ENCODE measurements around the gene UCHL1.
"Not testable (repeated sequence)": the region's sequence is repeated elsewhere in the genome, so short reads cannot be mapped to it uniquely, and the experiment has no call there.

UCHL1 gene

DNA sequence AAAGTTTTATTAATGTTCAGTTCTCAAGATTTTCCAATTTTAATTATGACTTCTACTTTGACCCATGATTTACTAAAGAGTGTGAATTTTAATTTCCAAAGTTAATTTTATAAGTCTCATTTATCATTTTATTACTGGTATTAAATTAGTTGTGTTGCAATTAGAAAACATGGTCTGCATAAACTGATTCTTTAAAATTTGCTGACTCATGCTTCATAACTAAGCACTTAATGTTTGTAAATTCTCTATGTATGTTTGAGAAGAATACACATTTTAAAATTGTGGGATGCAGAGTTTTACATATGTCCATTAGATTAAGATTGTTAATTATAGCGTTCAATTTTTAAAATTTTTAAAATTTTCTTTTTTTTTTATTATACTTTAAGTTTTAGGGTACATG is 20.2 kb upstream of the UCHL1 start:
- DNase-seq (ENCODE audit: low spot score): no peak

DNA sequence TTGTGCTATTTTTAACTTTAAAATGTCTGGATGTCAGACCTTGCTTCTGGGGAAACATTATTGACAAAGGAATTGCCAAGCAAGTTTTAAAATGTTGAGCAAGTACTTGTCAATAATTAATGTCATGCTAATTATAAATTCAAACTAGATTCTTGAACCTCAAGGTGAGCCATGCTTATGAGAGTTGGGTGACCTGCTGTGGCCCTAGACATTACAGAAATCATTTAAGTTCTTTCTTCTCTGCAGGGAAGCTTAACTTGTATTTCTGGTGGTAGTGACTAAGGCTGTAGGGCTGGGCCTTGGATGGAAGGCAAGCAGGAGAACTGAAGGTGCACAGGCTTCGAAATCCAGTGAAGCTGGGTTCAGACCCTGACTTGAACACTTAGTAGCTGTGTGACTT is 14.8 kb upstream of the UCHL1 start:
- DNase-seq (ENCODE audit: low spot score): no peak

DNA sequence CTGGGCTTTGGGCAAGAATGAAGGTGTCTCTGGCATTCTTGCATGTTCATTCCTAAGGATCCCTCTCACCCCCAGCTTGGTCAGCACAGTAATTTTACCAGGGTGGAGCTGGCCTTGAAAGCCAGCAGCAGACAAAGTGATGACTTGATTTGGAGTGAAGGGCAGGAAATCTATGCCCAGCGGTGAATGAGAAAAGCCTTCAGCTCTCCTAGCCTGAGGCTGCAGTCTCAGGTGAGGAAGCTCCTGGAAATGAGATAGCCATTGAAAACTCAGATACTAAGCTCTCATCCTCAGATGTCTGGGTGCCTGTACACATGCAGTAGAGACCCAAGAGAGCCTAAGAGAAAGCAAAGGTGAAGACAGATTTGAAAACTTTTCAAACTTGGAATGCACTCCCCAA is 10.7 kb upstream of the UCHL1 start:
- DNase-seq (ENCODE audit: low spot score): no peak

DNA sequence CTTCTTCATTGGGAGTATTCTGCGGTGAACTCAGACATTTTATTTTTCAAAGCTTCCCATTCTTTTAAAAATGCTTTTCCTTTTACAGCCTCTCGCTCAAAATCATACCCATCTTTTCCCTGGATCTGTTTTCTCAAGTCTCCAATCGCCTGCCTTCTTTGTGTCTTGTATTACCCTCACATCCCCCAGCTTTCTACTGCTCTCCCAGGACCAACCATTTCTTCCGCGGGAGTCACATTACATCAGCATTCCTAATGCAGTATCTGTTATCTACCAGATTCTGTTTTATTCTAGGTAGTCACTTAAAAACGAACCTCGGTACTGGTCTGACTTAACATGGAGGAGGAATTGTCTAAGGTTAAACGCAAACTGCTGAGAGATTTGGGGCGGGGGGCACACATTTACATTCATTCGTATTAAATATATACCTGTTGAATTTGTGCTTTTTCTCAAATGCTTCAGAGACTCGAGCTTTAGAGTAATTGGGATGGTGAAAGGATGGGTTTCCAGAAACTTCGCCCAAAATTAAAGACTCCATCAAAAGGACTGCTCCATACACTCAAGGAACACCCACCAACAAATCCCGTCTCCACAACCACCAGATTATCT is 493 bp upstream of the UCHL1 start:
- no peak for DNase-seq (ENCODE audit: low spot score)

DNA sequence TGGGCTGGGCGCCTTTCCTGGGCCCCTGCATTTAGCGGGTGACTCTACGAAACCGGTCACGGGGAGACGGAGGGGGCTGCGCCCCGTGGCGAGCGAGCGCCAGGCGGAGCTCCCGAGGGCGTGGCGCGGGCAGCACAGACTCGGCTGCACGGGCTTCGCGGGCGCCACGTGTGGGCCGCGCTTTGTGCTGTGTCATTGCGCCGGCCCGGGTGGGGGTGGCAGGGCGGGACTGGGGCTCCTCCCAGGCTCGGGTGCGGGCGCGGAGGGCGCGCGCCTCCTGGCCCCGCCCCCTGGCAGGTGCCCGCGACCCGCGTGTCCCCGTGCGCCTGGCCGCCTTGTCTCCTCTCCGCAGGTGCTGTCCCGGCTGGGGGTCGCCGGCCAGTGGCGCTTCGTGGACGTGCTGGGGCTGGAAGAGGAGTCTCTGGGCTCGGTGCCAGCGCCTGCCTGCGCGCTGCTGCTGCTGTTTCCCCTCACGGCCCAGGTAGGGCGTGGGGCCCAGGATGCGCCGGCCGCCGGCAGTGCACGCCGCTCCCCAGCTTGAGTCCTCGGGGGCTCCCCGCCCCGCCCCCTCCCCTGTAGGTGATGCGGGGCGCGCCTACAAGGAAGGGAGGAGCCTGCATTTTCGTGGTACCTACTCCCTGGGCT is 651 bp downstream of the UCHL1 start:
- peak; percentile 2 for DNase-seq (ENCODE audit: low spot score)

DNA sequence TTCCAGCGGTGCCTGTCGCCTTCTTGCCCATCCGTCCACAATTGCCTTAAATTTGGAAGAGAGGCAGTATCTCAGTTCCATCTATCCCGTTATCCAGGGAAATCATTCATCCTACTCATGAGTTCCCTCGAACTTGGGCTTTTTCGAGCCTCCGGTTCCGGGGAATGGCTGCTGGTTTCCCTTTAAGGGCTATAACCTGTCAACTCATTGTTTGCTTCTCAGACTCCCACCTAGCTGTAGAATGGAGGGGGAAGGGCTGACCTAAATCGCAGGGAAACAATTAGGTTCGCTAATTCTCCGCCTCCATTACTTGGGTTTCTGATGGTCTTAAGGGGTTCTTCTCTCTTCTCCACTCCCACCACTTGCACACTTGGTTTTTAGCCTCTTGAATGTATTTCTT is 1.2 kb downstream of the UCHL1 start:
- DNase-seq (ENCODE audit: low spot score): no peak

DNA sequence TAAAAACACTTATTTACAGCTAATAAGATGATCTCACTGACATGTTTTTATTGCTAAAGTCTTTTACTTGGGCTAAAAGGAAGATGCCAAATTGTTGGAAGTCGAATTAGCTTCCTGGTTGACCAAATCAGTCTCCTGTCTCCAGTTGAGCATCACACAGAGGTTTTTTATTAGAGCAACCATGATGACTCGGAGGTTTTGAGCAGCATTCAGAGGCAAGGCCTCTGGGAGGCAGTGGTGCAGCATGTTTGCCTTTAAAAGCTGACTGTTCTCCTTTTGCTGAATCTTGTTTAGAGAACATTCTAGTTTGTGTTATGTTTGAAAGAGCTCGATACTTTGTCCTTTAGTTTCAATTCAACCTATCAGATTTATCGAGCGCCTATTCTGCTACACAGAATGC is 2.1 kb downstream of the UCHL1 start:
- DNase-seq (ENCODE audit: low spot score): peak; percentile 45

DNA sequence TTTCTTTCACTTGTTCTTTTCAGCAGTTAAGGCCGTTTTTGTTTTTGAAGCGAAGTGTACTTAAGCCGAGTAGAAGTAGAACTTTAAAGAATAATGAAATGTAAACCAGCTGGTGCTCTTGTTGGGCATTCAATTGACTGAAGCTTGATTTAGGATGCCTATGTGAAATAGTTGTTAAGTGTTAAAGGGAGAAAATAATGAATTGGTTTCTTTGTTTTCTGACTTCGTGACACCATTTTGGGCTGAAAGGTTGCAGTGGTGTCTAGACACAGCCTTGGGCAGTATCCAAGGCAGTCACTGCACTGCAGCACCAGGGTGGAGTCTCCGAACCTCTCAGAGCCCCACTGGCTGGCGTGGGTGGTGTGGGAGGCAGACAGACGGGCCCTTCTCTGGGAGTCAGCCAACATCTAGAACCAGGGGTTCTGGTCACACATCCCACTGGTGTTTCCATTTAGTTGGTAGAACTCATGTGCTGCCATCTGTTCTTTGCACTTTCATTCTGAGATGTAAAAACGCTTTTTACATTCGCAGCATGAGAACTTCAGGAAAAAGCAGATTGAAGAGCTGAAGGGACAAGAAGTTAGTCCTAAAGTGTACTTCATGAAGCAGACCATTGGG is 3.5 kb downstream of the UCHL1 start:
- no peak for DNase-seq (ENCODE audit: low spot score)

DNA sequence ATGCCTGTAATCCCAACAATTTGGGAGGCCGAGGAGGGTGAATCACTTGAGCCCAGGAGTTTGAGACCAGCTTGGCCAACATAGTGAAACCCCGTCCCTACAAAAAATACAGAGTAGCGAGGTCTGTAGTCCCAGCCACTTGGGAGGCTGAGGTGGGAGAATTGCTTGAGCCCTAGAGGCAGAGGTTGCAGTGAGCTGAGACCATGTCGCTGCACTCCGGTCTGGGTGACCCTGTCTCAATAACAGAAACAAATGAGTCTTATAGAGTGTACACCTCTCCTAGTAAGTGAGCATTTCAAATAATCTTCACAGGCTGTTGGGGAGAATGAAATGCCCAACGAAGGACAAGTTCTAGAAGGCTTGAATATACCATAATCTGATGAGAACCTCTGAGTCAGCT is 5.5 kb downstream of the UCHL1 start:
- DNase-seq (ENCODE audit: low spot score): no peak

DNA sequence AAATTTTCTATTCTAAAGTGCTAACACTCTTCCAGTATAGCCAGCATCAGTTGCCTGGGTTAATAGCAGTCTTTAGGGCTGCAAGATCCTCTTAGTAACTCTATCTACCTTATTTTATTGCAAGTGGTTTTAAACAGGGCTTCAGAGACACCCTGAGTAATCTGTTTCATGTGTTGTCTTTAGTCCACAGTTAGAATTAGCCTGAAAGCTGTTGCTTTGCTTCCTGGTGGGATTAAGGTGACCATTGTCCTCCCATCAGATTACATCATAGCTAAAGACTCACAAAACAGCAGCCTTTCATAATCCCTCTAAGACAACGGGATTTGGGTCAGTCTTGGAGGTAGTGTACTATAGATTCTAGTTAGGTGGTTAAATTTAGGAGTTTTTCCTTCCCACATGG is 7.5 kb downstream of the UCHL1 start:
- DNase-seq (ENCODE audit: low spot score): no peak

DNA sequence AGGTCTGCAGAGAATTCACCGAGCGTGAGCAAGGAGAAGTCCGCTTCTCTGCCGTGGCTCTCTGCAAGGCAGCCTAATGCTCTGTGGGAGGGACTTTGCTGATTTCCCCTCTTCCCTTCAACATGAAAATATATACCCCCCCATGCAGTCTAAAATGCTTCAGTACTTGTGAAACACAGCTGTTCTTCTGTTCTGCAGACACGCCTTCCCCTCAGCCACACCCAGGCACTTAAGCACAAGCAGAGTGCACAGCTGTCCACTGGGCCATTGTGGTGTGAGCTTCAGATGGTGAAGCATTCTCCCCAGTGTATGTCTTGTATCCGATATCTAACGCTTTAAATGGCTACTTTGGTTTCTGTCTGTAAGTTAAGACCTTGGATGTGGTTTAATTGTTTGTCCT is 11.3 kb downstream of the UCHL1 start:
- DNase-seq (ENCODE audit: low spot score): peak; percentile 22

DNA sequence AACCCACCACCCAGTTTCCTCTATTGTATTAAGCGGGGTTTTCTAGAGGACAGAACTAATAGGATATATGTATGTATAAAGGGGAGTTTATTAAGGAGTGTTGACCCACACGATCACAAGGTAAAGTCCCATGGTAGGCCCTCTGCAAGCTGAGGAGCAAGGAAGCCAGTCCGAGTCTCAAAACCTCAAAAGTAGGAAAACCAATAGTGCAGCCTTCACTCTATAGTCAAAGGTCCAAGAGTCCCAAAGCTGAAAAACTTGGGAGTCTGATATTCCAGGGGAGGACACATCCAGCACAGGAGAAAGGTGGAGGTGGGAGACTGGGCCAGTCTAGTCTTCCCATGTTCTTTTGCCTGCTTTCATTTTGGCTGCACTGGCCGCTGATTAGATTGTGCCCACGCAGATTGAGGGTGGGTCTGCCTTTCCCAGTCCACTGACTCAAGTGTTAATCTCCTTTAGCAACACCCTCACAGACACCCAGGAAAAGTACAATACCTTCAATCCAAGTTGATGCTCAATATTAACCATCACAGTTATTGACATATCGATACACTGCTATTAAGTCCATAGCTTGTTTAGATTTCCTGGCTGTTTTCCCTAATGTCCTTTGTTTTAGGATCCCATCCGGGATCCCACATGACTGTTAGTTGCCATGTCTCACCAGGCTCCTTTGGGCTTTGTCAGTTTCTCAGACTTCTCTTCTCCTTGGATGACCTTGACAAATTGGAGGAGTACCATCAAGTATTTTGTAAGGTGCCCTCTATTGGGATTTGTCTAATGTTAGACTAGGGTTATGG is 12.2 kb downstream of the UCHL1 start:
- no peak for DNase-seq (ENCODE audit: low spot score)

DNA sequence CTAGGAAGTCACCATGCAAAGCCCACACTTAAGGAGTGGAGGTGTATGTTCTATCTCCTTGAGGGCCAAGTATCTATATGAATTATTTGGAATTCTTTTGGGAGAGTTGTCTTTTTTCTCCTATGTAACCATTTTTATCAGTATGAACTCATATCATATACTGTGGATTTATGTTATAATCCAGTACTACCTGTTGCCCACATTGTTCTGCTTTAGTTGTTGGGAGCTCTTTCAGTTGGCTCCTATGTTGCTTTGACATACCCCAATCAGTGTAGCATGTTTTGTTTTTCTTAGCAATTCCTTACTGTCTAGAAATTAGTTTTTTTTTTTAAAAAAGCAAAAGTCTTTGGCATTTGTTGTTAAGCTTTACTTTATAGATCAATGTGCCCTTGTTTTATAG is 13.0 kb downstream of the UCHL1 start:
- DNase-seq (ENCODE audit: low spot score): no peak

DNA sequence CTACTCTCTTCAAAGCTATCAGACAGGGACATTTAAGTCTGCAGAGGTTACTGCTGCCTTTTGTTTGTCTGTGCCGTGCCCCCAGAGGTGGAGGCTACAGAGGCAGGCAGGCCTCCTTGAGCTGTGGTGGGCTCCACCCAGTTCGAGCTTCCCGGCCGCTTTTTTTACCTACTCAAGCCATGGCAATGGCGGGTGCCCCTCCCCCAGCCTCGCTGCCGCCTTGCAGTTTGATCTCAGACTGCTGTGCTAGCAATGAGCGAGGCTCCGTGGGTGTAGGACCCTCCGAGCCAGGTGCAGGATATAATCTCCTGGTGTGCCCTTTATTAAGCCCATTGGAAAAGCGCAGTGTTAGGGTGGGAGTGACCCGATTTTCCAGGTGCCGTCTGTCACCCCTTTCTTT is 19.2 kb downstream of the UCHL1 start:
- DNase-seq (ENCODE audit: low spot score): not testable (repeated sequence)

DNA sequence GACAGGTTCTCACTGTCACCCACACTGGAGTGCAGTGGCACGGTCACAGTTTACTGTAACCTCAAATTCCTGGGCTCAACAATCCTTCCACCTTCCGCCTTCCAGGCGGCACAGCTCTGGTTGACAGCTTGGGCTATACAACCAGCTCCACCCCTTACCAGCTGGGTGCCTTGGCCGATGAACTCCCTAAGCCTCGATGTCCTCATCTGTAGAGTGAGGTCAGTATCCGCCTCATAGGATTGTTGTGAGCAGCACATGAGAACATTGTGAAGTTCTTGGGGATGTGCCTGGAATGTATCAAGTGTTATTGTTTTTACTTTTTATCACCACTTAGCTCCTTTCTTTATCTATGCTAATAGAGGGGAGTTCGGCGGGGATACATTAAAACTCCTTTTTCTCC is 23.3 kb downstream of the UCHL1 start:
- DNase-seq (ENCODE audit: low spot score): no peak

DNA sequence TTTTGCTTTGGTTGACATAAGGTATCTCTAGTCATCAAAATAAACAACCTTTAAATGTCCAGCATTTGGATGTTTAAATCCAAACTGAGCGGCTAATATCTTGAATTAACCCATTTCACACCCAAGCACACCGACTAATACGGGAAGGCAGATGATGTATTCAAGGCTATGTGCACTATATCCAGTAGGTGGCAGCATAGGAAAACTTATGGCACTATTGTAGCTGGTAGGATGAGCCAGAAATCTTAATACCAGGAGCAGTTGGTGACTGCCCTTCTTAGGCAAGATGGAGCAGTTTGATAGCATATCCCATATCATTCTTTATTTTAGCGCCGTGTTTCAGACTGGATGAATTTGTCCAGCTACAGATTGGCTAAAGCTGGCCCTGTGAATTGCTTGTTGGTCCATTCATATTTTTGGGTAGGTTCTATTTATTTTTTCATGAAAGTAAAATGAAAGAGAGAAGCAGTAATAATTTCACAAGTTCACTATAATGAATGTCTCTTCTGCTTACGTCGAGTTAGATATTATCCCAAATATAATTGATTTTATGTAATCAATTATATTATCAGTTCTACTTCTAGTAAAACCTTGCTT is 24.4 kb downstream of the UCHL1 start:
- peak; percentile 73 for DNase-seq (ENCODE audit: low spot score)

DNA sequence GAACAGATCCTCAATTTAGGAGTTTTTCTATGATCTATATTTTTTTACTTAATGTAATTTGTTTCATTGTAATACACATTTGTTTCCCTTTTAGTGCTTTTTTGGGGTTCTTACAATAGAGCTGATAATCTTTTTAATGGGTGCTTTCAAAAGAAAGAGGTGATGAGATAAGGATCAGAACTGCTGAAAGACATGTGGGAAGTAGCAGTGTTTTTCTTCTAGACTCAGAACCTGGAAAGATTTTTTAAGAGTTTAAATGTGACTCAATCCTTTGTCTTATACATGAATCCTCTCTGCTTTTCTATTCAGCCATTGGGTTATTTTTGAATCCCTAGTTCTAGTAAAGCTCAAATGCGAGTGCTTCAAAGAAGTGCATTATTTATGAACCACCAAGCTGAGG is 25.6 kb downstream of the UCHL1 start:
- DNase-seq (ENCODE audit: low spot score): no peak

DNA sequence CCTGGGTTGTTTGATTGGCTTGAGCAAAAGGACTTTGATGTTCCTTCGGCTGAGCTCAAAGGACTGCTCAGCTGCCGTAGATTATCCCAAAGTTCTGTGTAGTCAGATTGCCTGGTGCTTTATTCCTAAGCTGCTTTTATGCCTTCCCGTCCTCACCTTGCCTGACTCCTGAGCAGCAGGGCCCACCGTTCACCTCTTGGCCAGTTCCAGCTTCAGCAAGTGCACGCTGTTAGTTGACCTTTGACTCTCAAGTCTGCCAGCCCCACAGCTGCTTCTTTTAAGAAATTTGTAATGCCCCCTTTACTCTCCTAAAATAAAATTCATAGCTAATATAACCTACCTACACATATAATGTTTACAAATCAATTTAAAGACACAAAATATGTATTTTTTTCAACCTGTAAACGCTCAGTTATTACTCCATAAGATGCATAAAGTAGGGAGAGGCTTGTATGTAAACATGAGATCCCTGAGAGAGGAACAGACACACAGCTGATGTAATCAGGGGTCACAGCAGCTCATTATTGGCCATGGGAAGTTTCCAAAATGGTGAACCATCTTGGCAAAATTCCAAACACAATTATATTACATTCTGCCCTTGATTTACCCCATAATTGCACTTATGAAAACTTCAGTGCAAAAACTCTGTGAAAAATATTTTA is 28.6 kb downstream of the UCHL1 start:
- no peak for DNase-seq (ENCODE audit: low spot score)

DNA sequence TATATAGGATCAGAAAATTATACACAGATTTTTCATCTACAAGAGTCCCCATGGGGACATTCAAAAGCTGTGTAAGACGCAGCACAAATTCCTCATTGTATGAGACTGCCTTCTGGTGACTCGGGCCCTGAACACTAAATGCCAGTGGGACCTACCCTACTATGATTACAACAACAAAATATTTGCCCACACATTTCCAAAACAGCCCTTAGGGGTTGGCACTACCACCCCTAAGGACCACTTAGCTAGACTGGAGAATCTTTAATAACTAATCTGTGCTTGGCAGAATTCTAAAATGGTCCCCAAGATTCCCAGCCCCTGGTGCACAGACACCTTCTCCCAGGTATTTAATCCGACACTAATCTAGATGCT is 29.1 kb downstream of the UCHL1 start:
- no peak for DNase-seq (ENCODE audit: low spot score)

DNA sequence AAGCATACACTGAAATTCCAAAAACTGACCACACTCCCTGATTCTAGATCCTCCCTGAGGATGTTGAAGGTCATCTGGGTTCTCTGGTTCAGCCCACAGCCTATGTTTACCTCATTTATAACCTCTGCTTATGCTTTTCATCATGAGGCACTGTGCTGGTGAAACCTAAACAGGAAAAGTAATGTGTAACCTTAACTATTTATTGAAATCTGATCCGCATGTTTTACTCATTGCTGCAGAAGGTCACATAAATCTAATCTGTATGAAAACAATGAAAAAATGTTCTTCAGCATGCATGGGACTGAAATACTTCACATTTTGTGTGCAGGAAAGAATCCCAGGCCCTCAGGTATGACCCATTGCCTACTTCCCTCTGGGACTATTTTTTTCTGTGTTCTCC is 30.3 kb downstream of the UCHL1 start:
- DNase-seq (ENCODE audit: low spot score): no peak

DNA sequence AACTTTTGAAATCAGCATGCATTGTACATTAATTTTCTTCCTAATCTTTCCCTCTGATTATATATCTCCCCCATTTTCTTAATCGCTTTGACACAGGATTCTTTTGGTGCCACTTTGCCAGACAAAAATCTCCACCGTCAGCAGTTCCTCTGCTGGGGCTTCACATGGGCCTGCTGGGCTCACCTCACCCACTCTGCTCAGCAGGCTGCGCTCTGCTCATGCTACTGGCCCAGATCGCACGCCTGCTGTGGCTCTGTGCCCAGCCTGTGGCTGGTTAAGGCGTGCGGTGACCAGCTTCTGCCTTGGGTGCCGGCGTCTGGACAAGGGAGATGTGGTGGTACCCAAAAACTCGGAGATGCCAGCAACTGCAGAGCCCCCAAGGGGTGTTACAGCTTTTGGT is 31.1 kb downstream of the UCHL1 start:
- DNase-seq (ENCODE audit: low spot score): no peak

DNA sequence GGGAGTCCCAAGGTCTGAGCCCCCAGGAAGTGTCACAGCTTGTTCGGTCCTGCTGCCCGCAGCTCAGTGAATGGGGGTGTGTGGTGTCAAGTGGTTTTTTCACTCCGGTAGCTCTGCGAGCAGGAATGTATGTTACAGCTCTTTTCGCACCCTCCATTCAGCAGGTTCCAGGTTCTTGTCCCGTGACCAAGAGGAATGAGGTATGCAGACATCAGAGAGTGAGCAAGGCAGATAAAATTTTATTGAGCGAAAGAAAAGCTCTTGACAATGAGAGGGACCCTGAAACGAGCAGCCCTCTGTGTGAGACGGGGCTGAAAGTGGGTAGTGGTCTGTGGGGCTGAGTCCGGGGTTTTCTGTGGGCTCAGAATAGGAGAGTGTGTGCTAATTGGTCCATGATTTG is 31.5 kb downstream of the UCHL1 start:
- no peak for DNase-seq (ENCODE audit: low spot score)
